ENCODE results near the gene TEX13C.
"Not testable (repeated sequence)": the region's sequence is repeated elsewhere in the genome, so short reads cannot be mapped to it uniquely, and the experiment has no call there.

The TEX13C gene

DNA sequence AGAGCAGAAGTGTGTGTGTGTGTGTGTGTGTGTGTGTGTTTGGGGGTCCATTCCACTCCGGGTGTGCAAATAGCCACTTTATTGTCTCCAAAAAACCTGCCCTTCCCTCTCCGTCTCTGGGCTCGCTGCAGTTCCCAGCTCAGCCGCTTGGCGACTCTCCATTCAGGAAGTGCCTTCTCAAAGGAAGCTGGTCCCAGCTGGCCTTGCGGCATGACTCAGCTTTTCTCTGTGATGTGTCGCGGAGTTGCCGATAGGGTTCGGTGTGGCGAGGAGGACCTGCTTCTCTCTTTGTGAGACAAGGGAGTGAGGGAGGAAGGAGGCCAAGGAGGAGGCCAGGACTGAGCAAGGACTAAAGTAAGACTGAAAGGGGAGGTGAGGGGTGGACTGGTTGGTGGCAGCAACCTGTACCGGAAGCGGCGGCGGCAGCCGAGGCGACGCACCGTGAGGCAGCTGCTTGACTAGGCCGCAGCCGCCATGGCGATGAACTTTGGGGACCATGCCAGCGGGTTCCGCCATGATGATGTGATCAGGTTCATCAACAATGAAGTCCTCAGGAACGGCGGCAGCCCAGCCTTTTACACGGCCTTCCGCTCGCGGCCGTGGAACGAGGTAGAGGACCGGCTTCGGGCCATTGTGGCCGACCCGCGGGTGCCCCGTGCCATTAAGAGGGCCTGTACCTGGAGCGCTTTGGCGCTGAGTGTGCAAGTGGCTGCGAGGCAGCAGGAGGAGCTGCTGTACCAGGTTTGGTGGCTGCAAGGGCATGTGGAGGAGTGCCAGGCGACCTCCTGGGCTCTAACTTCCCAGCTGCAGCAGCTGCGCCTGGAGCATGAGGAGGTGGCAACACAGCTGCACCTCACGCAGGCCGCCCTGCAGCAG, at the start of gene TEX13C:
Gene TEX13C (plus strand): TSS at position 226 of the 876 bp plus-strand sequence. CDS start 249 bp downstream, at position 475.
- DNase-seq, result no peak

DNA sequence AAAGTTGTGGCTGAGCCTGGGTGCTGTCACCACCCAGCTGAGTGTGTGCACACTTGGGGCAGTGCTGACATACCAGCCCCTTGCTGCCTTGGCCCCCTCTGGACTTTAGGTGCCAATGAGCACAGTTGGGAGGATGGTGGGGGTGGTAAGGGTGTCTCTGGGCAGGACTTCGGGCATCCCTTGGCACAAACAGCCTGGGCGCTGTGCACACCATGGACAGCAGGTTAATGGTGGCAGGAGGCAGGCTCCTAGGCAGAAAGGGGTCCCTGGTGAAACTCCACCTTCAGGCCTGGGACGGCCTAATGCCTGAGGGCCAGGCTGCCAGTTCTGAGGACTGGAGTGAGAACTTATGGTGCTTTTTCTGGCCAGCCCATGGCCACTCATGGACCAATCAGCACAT, 32.4 kb upstream of the TEX13C start:
- no peak for DNase-seq

DNA sequence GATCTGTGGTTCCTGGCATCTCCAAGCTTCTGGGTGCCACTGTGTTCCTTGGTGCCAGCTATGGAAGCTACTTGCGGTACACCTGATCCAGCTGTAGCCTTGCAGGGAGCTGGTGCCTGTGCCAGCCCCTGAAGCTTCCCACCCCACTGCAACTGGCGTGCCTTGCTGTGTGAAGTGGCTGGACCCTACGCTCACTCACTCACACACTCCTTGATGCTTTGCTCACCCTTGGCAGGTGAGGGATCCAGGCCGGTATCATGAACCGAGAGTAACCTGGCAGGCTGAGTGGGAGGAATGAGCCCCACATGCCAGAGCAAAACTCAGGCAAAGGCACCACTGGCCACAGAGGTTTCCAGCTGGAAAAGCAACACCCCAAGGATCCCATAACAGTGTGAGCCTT, 31.3 kb upstream of the TEX13C start:
- DNase-seq, result no peak

DNA sequence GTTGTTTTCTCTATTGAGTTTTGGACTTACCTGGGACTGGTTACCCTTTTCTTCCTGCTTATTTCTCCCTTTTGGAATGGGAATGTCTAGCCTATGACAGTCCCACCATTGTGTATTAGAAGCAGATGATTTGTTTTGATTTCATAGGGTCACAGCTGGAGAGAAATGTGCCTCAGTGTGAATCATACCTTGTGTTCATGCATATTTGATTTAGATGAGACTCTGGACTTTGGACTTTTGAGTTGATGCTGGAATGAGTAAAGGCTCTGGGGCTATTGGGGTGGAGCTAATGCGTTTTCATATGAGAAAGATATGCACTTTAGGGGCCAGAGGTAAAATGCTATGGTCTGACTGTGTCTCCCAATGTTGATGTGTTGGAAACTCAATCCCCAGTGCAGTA, 30.5 kb upstream of the TEX13C start:
- DNase-seq, result no peak

DNA sequence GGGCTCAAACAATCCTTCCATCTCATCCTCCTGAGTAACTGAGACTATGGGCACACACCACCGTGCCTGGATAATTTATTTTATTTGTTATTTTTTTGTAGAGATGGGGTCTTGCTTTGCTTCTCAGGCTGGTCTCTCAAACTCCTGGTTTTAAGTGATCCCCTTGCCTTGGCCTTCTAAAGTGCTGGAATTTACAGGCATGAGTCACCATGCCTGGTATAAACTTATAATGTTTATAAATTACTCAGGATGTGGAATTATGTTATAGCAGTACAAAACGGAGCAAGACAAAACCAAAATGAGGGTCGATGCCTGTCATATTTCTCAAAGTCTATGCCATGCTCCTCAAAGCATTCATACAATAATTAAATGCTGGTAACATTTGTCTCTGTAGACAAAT, 29.8 kb upstream of the TEX13C start:
- DNase-seq, result no peak

DNA sequence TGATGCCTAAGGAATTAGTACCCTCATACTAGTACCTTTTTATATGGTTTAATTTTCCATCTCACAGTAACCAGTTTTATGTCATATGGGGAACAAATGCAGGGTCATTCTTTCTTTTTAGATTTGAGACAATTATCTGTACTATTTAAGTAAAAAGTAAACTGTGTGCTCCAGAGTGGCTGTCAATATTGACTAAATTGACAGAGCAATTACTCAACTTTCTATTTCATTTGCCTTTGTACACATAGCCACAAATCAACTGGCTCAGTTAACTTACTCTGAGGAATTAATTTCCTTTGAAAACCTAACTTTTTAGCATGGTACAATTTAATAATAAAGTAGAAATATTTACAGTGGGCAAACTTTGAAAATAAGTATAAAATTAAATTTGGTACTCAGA, 28.5 kb upstream of the TEX13C start:
- DNase-seq, result no peak

DNA sequence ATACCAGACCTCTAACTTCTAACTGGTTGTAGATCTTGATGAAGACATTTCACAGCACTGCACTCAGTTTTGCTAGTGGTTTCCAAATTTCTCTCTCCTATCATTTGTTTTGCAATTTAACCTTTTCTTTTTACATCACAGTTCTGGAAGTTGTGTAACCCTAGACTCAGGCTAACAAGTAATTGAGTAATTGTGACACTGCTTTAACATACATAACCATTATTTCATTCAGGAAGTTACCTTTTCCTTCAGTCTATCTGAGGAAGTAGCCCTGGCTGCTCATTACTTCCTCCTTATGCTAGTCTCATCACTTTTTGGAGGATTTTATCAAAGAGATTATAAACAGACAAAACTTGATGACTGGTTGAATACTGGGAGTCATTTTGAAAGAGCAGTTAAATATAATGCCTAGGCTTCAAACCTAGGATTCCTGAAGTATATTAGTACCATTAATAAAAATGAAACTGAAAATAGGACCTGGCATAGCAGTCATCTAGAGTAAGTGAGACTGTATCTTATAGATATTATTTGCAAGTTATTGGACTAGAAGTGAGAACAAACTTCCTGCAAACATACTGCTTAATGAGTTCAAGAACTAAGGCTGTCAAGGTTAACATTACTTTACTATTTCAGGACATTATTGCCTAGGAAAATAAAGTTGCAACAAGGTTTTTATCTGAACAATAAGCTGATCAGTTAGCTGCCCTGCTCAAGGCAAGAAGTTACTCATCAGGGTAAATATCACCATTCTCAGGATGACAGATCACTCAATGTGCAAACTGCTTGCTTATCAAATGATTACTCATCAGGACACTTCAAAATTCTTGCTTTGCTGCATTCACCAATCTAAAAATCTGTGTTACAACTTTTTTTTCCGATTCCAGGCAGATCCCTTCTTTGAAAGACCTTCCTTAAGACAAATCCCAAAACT, 25.6 kb upstream of the TEX13C start:
- DNase-seq, result no peak

DNA sequence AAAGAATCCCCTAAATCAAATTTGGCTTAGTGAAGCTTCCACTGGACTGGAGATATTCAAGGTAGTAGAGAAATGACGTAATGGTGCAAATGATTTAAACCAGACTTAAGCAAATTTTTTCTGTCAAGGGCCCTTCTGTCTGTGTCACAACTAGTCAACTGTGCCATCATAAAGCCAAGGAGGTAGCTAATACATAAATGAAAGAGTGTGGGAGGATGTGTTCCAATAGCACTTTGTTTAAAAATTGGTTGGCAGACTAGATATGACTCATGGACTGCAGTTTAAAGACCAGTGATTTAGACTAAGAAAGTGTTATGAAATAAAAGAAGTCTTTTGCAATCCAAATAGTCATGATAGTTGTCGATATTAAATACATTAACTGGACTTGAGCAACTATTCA, 24.3 kb upstream of the TEX13C start:
- DNase-seq, result no peak

DNA sequence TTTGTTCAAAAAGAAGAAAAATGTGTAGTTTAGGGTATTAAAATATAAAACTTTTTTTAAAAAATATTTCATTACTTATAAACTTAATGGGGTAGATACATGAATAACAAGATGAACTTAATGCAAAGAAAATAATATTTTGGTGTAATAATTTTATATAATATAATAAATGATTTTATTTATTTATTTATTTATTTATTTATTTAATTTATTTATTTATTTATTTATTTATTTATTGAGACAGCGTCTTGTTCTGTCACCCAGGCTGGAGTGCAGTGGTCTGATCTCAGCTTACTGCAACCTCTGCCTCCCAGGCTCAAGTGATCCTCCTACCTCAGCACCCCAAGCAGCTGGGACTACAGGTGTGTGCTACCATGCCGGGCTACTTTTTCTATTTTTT, 20.8 kb upstream of the TEX13C start:
- no peak for DNase-seq

DNA sequence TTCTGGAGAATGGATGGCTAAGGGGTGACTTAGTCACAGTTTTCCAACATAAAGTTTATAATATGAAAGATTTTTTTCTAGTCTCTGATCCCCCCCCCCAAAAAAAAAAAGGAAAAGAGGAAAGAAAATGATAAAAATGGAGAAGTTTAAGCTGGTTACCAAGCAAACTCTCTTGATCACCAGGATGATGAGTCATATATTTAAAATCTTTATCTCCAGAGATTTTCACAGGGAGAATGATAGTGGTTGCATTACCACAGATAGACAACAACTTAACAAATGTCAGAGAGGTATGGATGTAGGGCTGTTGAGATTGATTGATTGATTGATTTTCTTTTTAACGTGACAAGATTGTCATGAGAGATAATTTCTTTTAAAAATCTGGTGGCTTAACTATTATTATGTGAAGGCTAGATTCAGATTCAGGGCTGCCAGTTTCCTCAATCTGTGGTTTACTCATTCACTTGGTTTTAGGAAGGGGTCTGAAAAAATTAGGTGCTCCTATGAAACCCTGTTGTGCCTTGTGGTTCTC, 13.3 kb upstream of the TEX13C start:
- DNase-seq, result no peak

DNA sequence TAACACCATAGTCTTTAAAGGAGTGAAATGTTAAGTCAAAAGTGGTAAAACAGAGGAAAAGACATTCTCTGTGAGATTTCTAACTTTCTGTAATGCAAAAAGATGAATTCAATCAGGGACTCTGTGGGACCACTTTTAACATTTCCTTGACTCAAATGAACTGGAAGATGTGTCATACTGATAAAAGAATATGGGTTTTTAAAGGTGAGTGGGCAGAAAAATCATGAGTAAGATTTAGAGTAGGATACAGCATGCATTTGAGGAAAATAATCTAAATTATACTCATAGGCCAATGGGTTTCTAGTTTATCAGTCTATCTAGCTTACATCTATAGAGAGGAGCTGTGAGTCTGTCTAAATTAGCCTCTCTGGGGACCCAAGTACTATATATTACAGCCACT, 11.0 kb upstream of the TEX13C start:
- no peak for DNase-seq

DNA sequence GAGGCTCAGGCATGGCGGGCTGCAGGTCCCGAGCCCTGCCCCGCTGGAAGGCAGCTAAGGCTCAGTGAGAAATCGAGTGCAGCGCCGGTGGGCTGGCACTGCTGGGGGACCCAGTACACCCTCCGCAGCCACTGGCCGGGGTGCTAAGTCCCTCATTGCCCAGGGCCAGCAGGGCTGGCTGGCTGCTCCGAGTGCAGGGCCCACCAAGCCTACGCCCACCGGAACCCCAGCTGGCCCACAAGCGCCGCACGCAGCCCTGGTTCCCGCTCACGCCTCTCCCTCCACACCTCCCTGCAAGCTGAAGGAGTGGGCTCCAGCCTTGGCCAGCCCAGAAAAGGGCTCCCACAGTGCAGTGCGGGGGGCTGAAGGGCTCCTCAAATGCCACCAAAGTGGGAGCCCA, 505 bp upstream of the TEX13C start:
- not testable (repeated sequence) for DNase-seq

DNA sequence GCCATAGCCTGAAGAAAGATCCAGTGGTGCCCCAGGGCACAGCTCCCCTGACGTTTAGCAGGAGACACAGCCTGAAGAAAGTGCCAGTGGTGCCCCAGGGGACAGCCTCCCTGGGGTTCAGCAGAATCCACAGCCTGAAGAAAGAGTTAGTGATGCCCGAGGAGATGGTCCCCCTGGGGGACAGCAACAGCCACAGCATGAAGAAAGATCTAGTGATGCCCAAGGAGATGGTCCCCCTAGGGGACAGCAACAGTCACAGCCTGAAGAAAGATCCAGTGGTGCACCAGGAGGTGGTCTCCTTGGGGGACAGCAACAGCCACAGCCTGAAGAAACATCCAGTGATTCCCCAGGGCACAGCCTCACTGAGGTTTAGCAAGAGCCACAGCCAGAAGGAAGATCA, 2.8 kb downstream of the TEX13C start:
- DNase-seq, result no peak

DNA sequence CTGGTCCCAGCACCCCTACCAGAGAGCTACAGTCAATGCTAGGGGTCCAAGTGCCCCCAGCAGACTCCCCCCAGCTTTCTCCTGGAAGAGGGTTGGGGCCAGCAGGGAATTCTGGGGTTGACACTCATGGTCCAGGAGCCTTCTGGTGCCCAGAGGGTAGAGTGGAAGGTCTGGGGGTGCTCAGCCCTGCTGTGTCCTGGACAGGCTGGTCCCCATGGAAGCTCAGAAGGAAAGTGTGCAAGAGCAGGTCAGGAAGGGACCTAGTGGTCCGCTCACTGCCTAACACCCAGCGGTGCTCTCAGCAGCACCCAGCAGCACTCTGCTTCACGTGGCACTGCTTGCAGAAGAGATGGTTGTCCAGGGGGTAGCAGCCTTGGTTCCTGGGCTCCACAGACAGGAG, 6.9 kb downstream of the TEX13C start:
- no peak for DNase-seq

DNA sequence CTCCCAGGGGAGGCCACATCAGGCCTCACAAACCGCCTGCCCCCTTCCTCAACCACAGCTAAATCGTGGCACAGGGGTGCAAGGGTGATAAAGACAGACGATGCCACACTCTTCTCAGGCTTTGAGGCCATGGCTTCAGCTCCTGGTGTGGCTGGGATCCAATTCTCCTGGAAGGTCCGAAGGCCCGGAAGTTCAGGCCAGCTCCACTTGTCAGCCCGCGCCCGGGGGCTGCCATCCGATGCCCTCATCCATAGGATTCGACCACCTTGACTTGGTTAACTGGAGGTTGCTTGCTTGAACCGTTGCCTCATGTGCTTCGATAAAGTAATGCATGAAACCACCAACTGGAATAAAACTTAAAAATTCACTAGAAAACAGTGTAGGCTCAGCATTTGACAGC, 8.2 kb downstream of the TEX13C start:
- no peak for DNase-seq

DNA sequence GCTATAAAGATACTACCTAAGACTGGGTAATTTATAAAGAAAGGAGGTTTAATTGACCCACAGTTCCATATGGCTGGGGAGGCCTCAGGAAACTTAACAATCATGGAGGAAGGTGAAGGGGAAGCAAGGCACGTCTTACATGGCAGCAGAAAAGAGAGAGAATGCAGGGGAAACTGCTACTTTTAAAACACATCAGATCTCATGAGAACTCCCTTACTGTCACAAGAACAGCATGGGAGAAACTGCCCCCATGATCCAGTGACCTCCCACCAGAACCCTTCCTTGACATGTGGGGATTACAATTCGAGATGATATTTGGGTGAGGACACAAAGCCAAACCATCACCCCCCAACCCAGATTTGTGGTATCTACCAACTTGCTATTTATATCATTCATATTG, 13.9 kb downstream of the TEX13C start:
- no peak for DNase-seq

DNA sequence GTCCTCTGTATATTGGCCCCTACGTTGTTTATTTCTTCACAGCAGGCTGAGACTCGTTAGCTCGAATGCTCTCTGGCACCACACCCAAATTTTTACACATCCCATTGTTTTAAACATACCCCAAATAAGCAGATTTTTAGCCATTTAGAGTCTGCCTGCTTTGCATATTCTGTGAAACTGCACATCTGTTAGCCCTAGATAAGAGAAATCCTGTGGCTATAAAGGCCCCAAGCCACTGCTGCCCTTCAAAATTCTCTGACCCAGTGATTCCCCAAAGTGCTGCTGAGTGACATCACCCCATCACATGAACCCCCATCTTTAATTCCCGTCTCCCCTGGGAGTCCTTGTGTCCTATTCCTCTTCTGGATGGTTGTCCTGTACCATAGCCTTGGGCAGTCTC, 20.8 kb downstream of the TEX13C start:
- DNase-seq, result no peak

DNA sequence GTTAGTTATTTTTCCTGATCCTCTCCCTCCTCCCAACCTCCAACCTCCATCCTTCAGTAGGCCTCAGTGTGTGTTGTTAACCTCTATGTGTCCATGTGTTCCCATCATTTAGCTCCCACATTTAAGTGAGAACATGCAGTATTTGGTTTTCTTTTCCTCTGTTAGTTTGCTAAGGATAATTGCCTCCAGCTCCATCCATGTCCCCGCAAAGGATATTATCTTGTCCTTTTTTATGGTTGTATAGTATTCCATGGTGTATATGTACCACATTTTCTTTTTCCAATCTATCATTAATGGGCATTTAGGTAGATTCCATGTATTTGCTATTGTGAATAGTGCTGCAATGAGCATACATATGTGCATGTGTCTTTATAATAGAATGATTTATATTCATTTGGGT, 54.5 kb downstream of the TEX13C start:
- no peak for DNase-seq
